A549 (cell line): ENCODE results near the gene OLIG2.

Experiments used
- CBX2 ChIP-seq: fragments of 200-600 bp; sonication (generic); IDR thresholded peaks from 2 replicates; pipeline ENCODE4 v1.6.1; 2016; ENCODE audit warnings: low read depth, mild to moderate bottlenecking, borderline replicate concordance
- CTCF ChIP-seq: fragments of >200 bp; sonication (Bioruptor Twin); formaldehyde crosslinking; IDR thresholded peaks from 3 replicates; pipeline ENCODE4 v1.5.1; 2016
- MAFK ChIP-seq: fragments of 450-650 bp; IDR thresholded peaks from 2 replicates; pipeline ENCODE4 v1.6.1; 2014; ENCODE audit not compliant: partially characterized antibody
- MAX ChIP-seq: IDR thresholded peaks from 2 replicates; pipeline ENCODE4 v1.6.1; 2012
- NR3C1 ChIP-seq: fragments of >200 bp; sonication (Bioruptor Twin); formaldehyde crosslinking; IDR thresholded peaks from 3 replicates; pipeline ENCODE4 v1.6.1; 2017
- POLR2A ChIP-seq: IDR thresholded peaks from 2 replicates; pipeline ENCODE4 v1.6.1; 2012; ENCODE audit warnings: mild to moderate bottlenecking, low read length
- RAD21 ChIP-seq, 2 experiments: fragments of >200 bp in 1 of 2; sonication (Bioruptor Twin) in 1 of 2; formaldehyde crosslinking in 1 of 2; IDR thresholded peaks in 1 of 2; conservative IDR thresholded peaks in 1 of 2; 2 replicates in 1 of 2; 3 replicates in 1 of 2; pipeline ENCODE4 v1.6.1; 2012 to 2018; ENCODE audit warnings: inconsistent platforms in 1 of 2
- SREBF2 ChIP-seq: fragments of 450-650 bp; IDR thresholded peaks from 2 replicates; pipeline ENCODE4 v1.6.1; 2014; ENCODE audit warnings: mild to moderate bottlenecking, moderate library complexity
- USF2 ChIP-seq: fragments of 450-650 bp; IDR thresholded peaks from 2 replicates; pipeline ENCODE4 v1.6.1; 2014; ENCODE audit warnings: antibody characterized with exemption

GRCh38 chr21:33025106-33025488 is 638 bp upstream of the OLIG2 start:
- TF ChIP-seq CTCF (no peak), SREBF2 (no peak), POLR2A (no peak), MAFK (no peak), USF2 (no peak), MAX (no peak), NR3C1 (no peak), RAD21 (conservative IDR thresholded peaks at IDR 0.05 in 1 of 2, IDR thresholded peaks at IDR 0.05 in 1 of 2) (no peak), CBX2 (no peak)
